HEK293 (cell line): ENCODE measurements around the gene BMAL1.
"Not testable (repeated sequence)": the region's sequence is repeated elsewhere in the genome, so short reads cannot be mapped to it uniquely, and the experiment has no call there.

Source experiments
- CTCF ChIA-PET: fragments of 350-600 bp; formaldehyde crosslinking; extraction: SDS; loops from one replicate; lab custom pipeline; 2021; ENCODE audit warnings: antibody characterized with exemption; lab: Yijun Ruan, JAX
- POLR2A ChIA-PET: fragments of 300-600 bp; formaldehyde crosslinking; extraction: SDS; loops from one replicate; lab custom pipeline; 2020; ENCODE audit warnings: antibody characterized with exemption, inconsistent platforms; lab: Yijun Ruan, JAX
- H3K27ac ChIP-seq: fragments of 200-500 bp; sonication (Bioruptor generic); 2 replicates; pipeline ENCODE4 v1.5.1; 2014; ENCODE audit warnings: low read depth, low read length, control low read depth, inconsistent platforms; ENCODE audit errors: extremely low read depth
- H3K36me3 ChIP-seq, 2 experiments: fragments of 200-500 bp in 1 of 2; sonication (Bioruptor generic) in 1 of 2; 1 replicate in 1 of 2; 2 replicates in 1 of 2; pipeline ENCODE4 v1.5.1; 2014 to 2017; ENCODE audit warnings: inconsistent platforms in 2 of 2, low read length in 2 of 2; ENCODE audit not compliant: control insufficient read depth in 2 of 2, insufficient read depth in 1 of 2
- H3K4me1 ChIP-seq: fragments of 200-500 bp; sonication (Bioruptor generic); 2 replicates; pipeline ENCODE4 v1.5.1; 2014; ENCODE audit warnings: mild to moderate bottlenecking, low read length, inconsistent platforms; ENCODE audit not compliant: control insufficient read depth, insufficient read depth
- H3K4me3 ChIP-seq: 2 replicates; pipeline ENCODE4 v1.5.1; 2011; ENCODE audit warnings: low read depth, mild to moderate bottlenecking, control low read depth, low read length, moderate library complexity
- H3K9me3 ChIP-seq: fragments of 200-500 bp; sonication (Bioruptor generic); 2 replicates; pipeline ENCODE4 v1.5.1; 2014; ENCODE audit warnings: low read depth, low read length, inconsistent platforms; ENCODE audit not compliant: control insufficient read depth, insufficient read depth
- HOXD13 ChIP-seq: sonication (generic); formaldehyde crosslinking; IDR thresholded peaks from 2 replicates; pipeline ENCODE4 v1.8.0; 2022; ENCODE audit warnings: missing genetic modification reagents, borderline replicate concordance
- PRDM1 ChIP-seq: fragments of 450-650 bp; formaldehyde crosslinking; IDR thresholded peaks from 2 replicates; pipeline ENCODE4; 2016; ENCODE audit warnings: missing biosample characterization, missing genetic modification characterization
- ZBTB49 ChIP-seq: fragments of 450-650 bp; formaldehyde crosslinking; IDR thresholded peaks from 2 replicates; pipeline ENCODE4 v1.5.1; 2016; ENCODE audit warnings: missing biosample characterization, missing genetic modification characterization, low read depth
- ZNF423 ChIP-seq: fragments of 450-650 bp; formaldehyde crosslinking; IDR thresholded peaks from 2 replicates; pipeline ENCODE4 v1.5.1; 2016; ENCODE audit warnings: missing biosample characterization, missing genetic modification characterization
- ZNF600 ChIP-seq: fragments of 450-650 bp; formaldehyde crosslinking; IDR thresholded peaks from 2 replicates; pipeline ENCODE4 v1.5.1; 2016; ENCODE audit warnings: missing biosample characterization, missing genetic modification characterization
- ZNF623 ChIP-seq: fragments of 450-650 bp; formaldehyde crosslinking; IDR thresholded peaks from 2 replicates; pipeline ENCODE4 v1.5.1; 2016; ENCODE audit warnings: missing biosample characterization, missing genetic modification characterization
- ZSCAN30 ChIP-seq: fragments of 450-650 bp; IDR thresholded peaks from 2 replicates; pipeline ENCODE4 v1.5.1; 2018; ENCODE audit warnings: missing biosample characterization, mild to moderate bottlenecking, missing genetic modification characterization, moderate library complexity
- TF ChIP-seq, protein P1 (sequence below): fragments of 450-650 bp; formaldehyde crosslinking; IDR thresholded peaks from 2 replicates; pipeline ENCODE4 v1.5.1; 2016; ENCODE audit warnings: missing biosample characterization, missing genetic modification characterization, low read depth

The BMAL1 gene

GRCh38 chr11:13434247-13435205 is 156.9 kb downstream of the BMAL1 start:
- CTCF ChIA-PET: no interaction called here
- Histone ChIP-seq H3K4me3 (no peak overlapping the region), H3K36me3 (no peaks in the 10 kb centered on the region), H3K27ac (no peak overlapping the region), H3K4me1 (no peaks in the 10 kb centered on the region), H3K9me3 (no peaks in the 10 kb centered on the region)
- POLR2A ChIA-PET: no interaction called here
- TF ChIP-seq ZNF423 (tag by site-specific recombination) (no peak), ZNF623 (tag by site-specific recombination) (peak; percentile 51; the same call in 1 of the 2 replicates), HOXD13 (CRISPR knock-in tag) (no peak), ZSCAN30 (no peak), ZNF600 (no peak), PRDM1 (tag by site-specific recombination) (peak; percentile 42; the same call in 1 of the 2 replicates), ZBTB49 (tag by site-specific recombination) (no peak)
- TF ChIP-seq, protein P1, sequence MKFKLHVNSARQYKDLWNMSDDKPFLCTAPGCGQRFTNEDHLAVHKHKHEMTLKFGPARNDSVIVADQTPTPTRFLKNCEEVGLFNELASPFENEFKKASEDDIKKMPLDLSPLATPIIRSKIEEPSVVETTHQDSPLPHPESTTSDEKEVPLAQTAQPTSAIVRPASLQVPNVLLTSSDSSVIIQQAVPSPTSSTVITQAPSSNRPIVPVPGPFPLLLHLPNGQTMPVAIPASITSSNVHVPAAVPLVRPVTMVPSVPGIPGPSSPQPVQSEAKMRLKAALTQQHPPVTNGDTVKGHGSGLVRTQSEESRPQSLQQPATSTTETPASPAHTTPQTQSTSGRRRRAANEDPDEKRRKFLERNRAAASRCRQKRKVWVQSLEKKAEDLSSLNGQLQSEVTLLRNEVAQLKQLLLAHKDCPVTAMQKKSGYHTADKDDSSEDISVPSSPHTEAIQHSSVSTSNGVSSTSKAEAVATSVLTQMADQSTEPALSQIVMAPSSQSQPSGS (tag by site-specific recombination): peak; percentile 63; the same call in 1 of the 2 replicates

GRCh38 chr11:13436836-13437235 is 159.2 kb downstream of the BMAL1 start:
- POLR2A ChIA-PET, H3K27ac ChIP-seq, H3K4me1 ChIP-seq, H3K4me3 ChIP-seq, CTCF ChIA-PET, H3K36me3 ChIP-seq, H3K9me3 ChIP-seq: not testable (repeated sequence)
